Measurements from ENCODE around the gene UQCRC1.

The UQCRC1 gene

GRCh38 chr3:48633256-48633655 is 23.8 kb upstream of the UQCRC1 start:
- no peak for DNase-seq

- DNase-seq: no peak
These were observed 22.3 kb upstream of the UQCRC1 start for GRCh38 chr3:48631516-48632448.

GRCh38 chr3:48630833-48631232 is 21.4 kb upstream of the UQCRC1 start:
- DNase-seq: no peak

- DNase-seq: no peak
These were observed 21.0 kb upstream of the UQCRC1 start for GRCh38 chr3:48630407-48630806.

- no peak for DNase-seq
These were observed 20.4 kb upstream of the UQCRC1 start for GRCh38 chr3:48629894-48630293.

- no peak for DNase-seq
These were observed 19.0 kb upstream of the UQCRC1 start for GRCh38 chr3:48628277-48629017.

GRCh38 chr3:48625600-48625999 is 16.2 kb upstream of the UQCRC1 start:
- no peak for DNase-seq

GRCh38 chr3:48624767-48625166 is 15.3 kb upstream of the UQCRC1 start:
- DNase-seq: no peak

GRCh38 chr3:48623851-48624547 is 14.6 kb upstream of the UQCRC1 start:
- DNase-seq: peak; percentile 30

- no peak for DNase-seq
These were observed 12.0 kb upstream of the UQCRC1 start, which contains the start of gene TMEM89 for GRCh38 chr3:48621461-48621869. Gene TMEM89 (minus strand): TSS chr3:48621769. CDS start chr3:48621756, 13 bp downstream.

GRCh38 chr3:48619541-48620524 is 10.4 kb upstream of the UQCRC1 start:
- no peak for DNase-seq

GRCh38 chr3:48617559-48617958 is 8.1 kb upstream of the UQCRC1 start:
- no peak for DNase-seq

- no peak for DNase-seq
These were observed 4.6 kb upstream of the UQCRC1 start for GRCh38 chr3:48614044-48614443.

- DNase-seq: no peak
These were observed 2.9 kb upstream of the UQCRC1 start for GRCh38 chr3:48612309-48612708.

GRCh38 chr3:48607519-48607918 is 1.9 kb downstream of the UQCRC1 start:
- DNase-seq: no peak

- no peak for DNase-seq
These were observed 7.8 kb downstream of the UQCRC1 start for GRCh38 chr3:48601622-48601994.

GRCh38 chr3:48600711-48601621 is 8.5 kb downstream of the UQCRC1 start:
- no peak for DNase-seq

GRCh38 chr3:48599509-48600285 is 9.7 kb downstream of the UQCRC1 start:
- no peak for DNase-seq

- DNase-seq: no peak
These were observed 10.4 kb downstream of the UQCRC1 start for GRCh38 chr3:48599077-48599501.

Data from NCI-H1417 treated with DMSO at 0.1 percent for 48 hours (cell line).